Measurements from ENCODE around the gene RAD54L2.
"Not testable (repeated sequence)": the region's sequence is repeated elsewhere in the genome, so short reads cannot be mapped to it uniquely, and the experiment has no call there.

RAD54L2 gene

DNA sequence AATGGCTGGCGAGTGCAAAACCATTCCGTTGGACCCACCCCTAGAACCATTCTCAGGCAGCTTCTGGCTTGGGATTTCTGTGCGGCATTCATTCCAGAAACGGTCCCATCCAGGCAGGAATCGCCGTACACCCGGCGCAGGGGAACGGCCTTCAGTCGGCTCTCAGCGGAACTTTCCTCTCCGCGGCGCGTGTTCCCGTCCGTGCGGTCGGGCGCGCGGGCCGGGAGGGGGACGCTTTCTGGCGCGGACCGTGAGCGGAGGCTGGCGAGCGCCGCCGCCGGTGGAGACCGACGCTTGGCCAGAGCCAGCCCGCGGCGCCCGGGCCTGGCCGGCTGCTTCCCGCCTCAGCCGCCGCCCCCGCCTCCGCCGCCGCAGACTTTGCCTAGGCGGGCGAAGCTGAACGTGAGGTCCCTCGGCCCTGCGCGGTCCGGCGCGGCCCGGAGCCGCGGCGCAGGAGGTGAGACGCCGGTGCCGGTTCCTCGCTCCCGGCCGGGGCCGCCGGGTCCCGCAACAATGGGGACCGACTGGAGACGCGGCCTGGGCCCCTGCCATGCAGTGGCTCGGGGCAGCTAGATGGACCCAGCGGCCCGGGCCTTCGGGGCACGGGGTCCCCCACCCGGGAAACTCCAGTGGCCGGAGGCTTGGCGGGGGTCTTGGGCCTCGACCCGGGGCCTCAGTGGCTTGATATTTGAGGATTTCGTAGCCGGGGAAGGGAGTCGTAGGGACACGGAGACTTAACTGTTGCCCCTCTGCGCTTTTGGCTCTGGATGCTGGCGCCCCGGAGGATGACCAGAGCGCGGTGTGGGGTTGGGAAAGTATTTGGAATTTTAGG lies at the start of gene RAD54L2:
Gene RAD54L2, plus strand, starts transcription at position 261 of the 832 bp plus-strand sequence. CDS start 51,702 bp downstream, outside the sequence.
- DNase-seq: no peak

GRCh38 chr3:51498876-51499738 lies 39.4 kb upstream of the RAD54L2 start:
- DNase-seq: peak; percentile 80

- DNase-seq: no peak
These were observed 37.8 kb upstream of the RAD54L2 start for GRCh38 chr3:51500632-51501131.

DNA sequence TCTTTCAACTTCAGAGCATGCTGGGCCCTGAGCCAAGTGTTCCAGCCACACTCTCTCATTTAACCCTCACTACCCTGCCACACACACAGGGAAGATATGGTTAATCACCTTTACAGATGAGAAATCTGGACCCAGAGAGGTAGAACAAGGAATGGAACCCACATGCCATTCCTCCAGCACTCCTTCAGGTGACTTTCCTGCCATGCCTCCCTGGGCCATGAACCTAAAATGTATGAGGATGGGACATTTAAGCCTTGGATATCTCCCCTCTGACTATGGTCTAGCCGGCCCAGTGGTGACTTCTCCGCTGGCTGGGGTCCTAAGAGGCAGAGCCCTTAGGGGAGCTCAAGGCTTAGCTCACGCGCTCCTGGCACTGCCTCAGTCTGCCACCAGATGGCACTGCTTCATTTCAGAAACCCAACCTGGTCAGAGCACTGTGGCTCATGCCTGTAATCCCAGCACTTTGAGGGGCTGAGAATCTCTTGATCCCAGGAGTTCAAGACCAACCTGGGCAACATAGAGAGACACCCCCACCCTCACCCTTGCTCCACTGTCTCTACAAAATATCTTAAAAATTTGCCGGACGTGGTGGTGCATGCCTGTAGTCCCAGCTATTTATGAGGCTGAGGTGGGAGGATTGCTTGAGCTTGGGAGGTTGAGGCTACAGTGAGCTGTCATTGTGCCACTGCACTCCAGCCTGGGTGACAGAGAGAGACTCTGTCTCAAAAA lies 36.5 kb upstream of the RAD54L2 start:
- DNase-seq: peak; percentile 11

GRCh38 chr3:51502562-51502910 lies 36.0 kb upstream of the RAD54L2 start:
- DNase-seq: no peak

- no peak for DNase-seq
These were observed 35.5 kb upstream of the RAD54L2 start for GRCh38 chr3:51503007-51503406.

DNA sequence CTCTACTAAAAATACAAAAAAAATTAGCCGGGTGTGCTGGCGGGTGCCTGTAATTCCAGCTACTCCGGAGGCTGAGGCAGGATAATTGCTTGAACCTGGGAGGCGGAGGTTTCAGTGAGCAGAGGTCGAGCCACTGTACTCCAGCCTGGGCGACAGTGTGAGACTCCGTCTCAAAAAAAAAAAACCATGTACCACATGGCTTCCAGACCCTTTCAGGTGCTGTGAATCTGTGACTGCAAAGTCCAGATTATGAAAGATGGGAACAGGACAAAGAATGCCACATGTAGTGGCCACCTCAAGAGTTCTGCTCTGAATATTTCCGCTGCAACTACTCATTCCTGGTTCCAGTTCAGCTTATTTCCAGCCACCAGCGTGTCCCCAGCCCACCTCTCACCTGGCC lies 30.3 kb upstream of the RAD54L2 start:
- no peak for DNase-seq

DNA sequence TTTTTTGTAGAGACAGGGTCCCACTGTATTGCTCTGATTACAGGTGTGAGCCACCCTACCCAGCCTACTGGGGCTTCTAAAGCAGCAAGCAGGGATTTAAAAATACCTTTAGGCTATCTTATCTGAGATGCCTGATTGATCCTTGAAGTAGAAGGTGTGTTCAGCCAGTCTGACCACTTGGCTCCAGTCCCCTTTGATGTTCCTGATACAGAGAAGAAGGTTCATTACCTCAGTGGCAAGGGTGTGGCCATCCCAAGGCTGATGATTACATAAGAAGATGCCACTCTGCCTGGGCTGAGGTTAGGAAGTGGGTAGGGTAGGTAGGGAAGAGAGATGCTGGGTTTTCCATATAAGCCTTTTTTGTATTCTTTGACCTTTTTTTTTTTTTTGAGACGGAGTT lies 27.5 kb upstream of the RAD54L2 start:
- DNase-seq: no peak

DNA sequence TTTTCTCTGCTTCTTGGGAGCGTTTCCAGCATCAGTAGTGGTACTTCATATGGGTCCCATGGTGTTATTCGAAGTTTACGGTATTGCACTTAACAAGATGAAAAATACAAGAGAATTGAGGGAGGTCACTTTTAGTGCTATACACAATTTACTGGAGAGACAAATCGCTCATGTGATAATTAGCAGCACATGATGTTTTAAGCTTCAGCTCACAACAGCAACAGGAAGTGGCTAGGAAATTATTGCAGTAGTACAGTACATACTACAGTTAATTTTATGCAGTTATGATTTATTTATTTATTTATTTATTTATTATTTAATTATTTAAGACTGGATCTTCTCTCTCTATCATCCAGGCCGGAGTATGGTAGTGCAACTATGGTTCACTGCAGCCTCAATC lies 24.3 kb upstream of the RAD54L2 start:
- DNase-seq: no peak

DNA sequence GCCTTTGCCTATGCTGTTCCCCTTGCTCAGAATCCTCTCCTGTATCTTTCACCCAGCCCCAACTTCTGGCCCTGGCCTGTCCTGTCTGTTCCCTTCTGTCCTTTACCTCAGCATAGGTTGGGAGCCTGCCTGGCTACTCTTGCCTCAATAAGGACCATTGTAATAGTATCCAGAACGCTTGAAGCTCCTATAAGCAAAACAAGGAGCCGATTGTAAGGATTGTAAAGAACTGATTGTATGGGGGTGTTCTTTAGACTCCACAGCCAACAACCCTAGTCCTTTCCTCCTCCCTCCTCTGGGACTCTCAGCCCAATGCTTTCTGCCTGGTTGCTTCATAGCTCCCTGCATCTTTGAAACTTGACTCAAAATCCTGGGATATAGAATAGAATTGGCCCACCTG lies 18.7 kb upstream of the RAD54L2 start:
- no peak for DNase-seq

GRCh38 chr3:51520906-51521730 lies 17.4 kb upstream of the RAD54L2 start:
- DNase-seq: not testable (repeated sequence)

DNA sequence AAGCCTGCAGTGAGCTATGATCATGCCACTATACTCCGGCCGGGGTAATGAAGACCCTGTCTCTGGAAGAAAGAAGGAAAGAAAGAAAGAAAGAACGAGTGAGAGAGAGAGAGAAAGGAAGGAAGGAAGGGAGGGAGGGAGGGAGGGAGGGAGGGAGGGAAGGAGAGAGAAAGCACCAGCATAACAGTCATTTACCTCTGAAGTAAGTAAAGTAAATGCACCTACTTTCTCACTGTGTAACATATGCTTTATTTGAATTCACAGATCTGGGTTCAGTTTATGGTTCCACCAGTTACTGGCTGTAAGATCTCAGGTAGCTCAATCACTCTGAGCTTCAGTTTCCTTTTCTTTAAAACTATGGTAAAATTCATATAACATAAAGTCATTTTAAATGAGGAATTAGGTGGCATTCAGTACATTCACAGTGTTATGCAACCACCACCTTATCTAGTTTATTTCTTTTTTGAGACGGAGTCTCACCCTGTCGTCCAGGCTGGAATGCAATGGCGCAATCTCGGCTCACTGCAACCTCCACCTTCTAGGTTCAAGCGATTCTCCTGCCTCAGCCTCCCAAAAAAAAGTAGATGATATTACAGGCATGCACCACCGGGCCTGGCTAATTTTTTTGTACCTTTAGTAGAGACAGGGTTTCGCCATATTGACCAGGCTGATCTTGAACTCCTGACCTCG lies 16.1 kb upstream of the RAD54L2 start:
- no peak for DNase-seq

GRCh38 chr3:51524874-51525273 lies 13.6 kb upstream of the RAD54L2 start:
- DNase-seq: not testable (repeated sequence)

GRCh38 chr3:51530485-51530884 lies 8.0 kb upstream of the RAD54L2 start:
- no peak for DNase-seq

DNA sequence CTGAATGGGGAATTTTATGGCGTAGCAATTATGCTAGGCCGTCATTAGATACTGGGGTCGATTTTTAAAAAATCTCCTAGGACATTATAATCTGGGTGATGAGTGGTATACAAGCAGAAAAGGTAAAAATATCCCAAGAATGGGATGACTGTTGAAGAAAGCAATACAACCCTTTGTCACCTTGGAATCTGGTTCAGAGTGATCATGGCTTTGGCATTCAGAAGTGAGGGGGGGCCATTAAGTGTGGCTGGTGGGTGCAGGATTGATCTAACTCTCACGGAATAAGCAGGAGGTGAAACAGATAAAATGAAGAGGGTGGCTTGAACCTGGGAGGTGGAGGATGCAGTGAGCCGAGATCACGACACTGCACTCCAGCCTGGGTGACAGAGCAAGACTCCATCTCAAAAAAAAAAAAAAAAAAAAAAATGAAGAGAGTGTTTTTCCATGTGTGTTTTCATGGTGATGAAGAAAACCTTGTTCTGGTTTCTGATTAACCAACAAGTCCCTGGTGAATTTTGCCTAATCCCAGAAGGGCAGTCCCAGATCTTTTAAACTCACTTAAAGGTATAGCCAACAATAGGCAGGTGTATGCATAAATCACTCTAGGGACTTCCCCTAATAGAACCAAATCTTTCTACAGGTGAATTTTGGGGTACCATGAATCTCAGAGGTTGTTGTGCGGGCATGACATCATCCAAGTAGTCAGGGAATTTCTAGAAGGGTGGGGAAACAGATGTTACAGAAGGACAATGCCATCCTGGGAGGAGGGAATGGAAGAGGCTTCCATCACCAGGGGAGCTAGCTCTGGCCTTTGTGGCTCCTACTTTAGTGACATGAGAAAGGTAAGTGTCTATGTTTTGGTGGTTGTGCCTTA lies 3.1 kb upstream of the RAD54L2 start:
- DNase-seq: no peak

GRCh38 chr3:51537631-51538030 lies 888 bp upstream of the RAD54L2 start:
- DNase-seq: not testable (repeated sequence)

GRCh38 chr3:51538115-51538458 lies 432 bp upstream of the RAD54L2 start:
- DNase-seq: no peak

DNA sequence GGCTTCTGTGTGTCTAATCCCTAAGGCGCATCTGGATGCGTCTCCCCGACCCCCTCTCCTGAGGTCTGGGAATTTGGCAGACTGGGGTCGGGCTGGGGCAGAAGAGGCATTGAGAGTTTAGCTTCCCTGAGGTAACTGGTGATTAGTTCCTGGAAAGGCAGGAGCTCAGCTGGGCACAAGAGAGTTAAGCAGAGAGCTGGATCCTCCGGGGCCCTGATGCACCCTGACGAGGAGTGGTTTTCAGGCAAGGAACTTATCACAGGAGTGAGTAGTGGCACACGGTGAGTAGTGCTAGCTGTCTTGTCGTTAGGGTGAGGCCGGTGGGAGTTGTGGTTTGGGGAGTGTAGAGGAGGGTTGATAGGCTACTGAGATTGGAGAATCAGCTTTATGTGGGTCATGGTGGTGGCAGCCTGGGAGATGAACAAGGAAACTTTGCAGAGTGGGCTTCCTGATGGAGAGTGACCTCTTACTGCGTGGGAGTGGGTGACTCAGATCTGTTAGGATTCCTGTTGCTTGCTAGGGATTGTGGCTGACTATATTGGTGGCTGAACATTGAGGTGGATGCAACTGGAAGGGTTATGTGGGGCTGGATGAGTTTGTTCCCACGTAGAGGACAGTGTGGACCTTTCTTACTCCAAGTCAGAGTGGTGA lies 897 bp downstream of the RAD54L2 start:
- DNase-seq: no peak

DNA sequence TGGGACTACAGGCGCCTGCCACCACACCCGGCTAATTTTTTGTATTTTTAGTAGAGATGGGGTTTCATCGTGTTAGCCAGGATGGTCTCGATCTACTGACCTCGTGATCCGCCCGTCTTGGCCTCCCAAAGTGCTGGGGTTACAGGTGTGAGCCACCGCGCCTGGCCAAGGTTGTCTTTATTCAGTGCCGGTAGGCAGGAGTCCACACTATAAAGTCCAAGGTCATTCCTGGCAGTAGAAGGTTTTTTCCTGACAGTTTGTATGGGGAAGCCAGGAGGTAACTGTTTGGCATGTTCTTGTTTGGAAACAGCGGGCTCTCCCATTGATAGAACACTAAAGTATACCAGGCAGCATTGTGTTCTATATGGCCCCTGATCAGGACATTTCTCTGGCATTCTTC lies 4.1 kb downstream of the RAD54L2 start:
- DNase-seq: not testable (repeated sequence)

Data from DMS 273 treated with DMSO at 0.1 percent for 48 hours (cell line).